Cardiac muscle cell (in vitro differentiated cells and primary cell): Measurements from ENCODE around the gene AUNIP. TPM values are rescaled to one million over a fixed set of nuclear protein-coding genes. Genes with fewer than 3 reads are reported as not detected.

Experiments used
- DNase-seq, 2 donors: peaks; one replicate each; pipeline versions ENCODE4 v3.0.0 to v3.0.0-alpha.2; 2010 to 2017; ENCODE audit warnings: low read depth in 1 of 2, low spot score in 1 of 2
- H3K27ac ChIP-seq: fragments of 200-600 bp; sonication (generic); 2 replicates; pipeline ENCODE4 v1.5.1; 2016
- H3K27me3 ChIP-seq: fragments of 200-600 bp; sonication (generic); 2 replicates; pipeline ENCODE4 v1.6.0; 2016; ENCODE audit warnings: control low read depth
- H3K36me3 ChIP-seq: fragments of 200-600 bp; sonication (generic); 2 replicates; pipeline ENCODE4 v1.5.1; 2016; ENCODE audit warnings: control low read depth
- H3K4me1 ChIP-seq: fragments of 200-600 bp; sonication (generic); 2 replicates; pipeline ENCODE4 v1.8.1; 2017; ENCODE audit warnings: low read depth, mild to moderate bottlenecking, mixed run types
- H3K4me3 ChIP-seq: fragments of 200-600 bp; sonication (generic); 2 replicates; pipeline ENCODE4 v1.5.1; 2016; ENCODE audit warnings: mild to moderate bottlenecking
- H3K9me3 ChIP-seq: fragments of 200-600 bp; sonication (generic); 2 replicates; pipeline ENCODE4 v1.5.1; 2017; ENCODE audit warnings: low read depth, mild to moderate bottlenecking, control low read depth
- CTCF ChIP-seq: IDR thresholded peaks from 2 replicates; pipeline ENCODE4 v1.5.1; 2012; ENCODE audit warnings: low read depth, mild to moderate bottlenecking, low read length
- polyA plus RNA-seq: library from polyadenylated mRNA; unstranded; fragments of >200 nt; fragmentation: Nextera tagmentation; extraction: Ambion mirVana; gene quantifications from 2 replicates; pipeline ENCODE4 v1.2.1, GENCODE V29; 2016
- total RNA-seq: library from RNA; depleted of rRNA; stranded (reverse); fragments of >200 nt; gene quantifications from 2 replicates; pipeline ENCODE4 v1.2.3, GENCODE V29; 2016

The AUNIP gene
- total and polyA plus RNA-seq, 2 experiments from 2014 or later = 4.4 to 4.9 TPM

- peak; percentile 91 for TF ChIP-seq CTCF
- peak; percentile 57 to 62 for DNase-seq
- no peak overlapping the region for H3K27ac ChIP-seq
- no peaks in the 10 kb centered on the region for H3K9me3 ChIP-seq
- no peak overlapping the region for H3K4me3 ChIP-seq
- peaks cover 20% of the 10 kb centered on the region for H3K36me3 ChIP-seq
- H3K27me3 ChIP-seq = no peaks in the 10 kb centered on the region
- no peaks in the 10 kb centered on the region for H3K4me1 ChIP-seq
These were observed 48.6 kb downstream of the AUNIP start for GRCh38 chr1:25810341-25811299.

- DNase-seq = no peak
- TF ChIP-seq CTCF = no peak
- H3K36me3 ChIP-seq = peaks cover 20% of the 10 kb centered on the region
These were observed 49.3 kb downstream of the AUNIP start for GRCh38 chr1:25809929-25810328.

GRCh38 chr1:25809283-25809926 lies 49.9 kb downstream of the AUNIP start:
- H3K27ac ChIP-seq = peak overlapping the region; percentile 23
- H3K4me1 ChIP-seq = no peaks in the 10 kb centered on the region
- H3K36me3 ChIP-seq = peaks cover 20% of the 10 kb centered on the region
- DNase-seq = no peak
- no peak overlapping the region for H3K4me3 ChIP-seq
- H3K9me3 ChIP-seq = no peaks in the 10 kb centered on the region
- H3K27me3 ChIP-seq = no peaks in the 10 kb centered on the region
- no peak for TF ChIP-seq CTCF

More at GRCh38 chr1:25809929-25810328, 49.3 kb downstream of the AUNIP start:
- Histone ChIP-seq H3K27me3 (no peaks in the 10 kb centered on the region), H3K9me3 (no peaks in the 10 kb centered on the region), H3K4me1 (no peaks in the 10 kb centered on the region), H3K27ac (peak overlapping the region; percentile 23), H3K4me3 (no peak overlapping the region)

GRCh38 chr1:25808481-25809244 lies 50.6 kb downstream of the AUNIP start:
- no peaks in the 10 kb centered on the region for H3K9me3 ChIP-seq
- TF ChIP-seq CTCF = no peak
- DNase-seq = no peak
- H3K4me3 ChIP-seq = no peak overlapping the region
- peaks cover 14% of the 10 kb centered on the region for H3K36me3 ChIP-seq
- no peaks in the 10 kb centered on the region for H3K4me1 ChIP-seq
- H3K27ac ChIP-seq = no peak overlapping the region
- no peaks in the 10 kb centered on the region for H3K27me3 ChIP-seq
